ENCODE data around the gene ST8SIA6.

The ST8SIA6 gene

GRCh38 chr10:17316488-17317170, 137.8 kb downstream of the ST8SIA6 start:
- H3K27me3 ChIP-seq (ENCODE audit: insufficient read depth, low read length, poor library complexity, severe bottlenecking), result peaks cover 6% of the 10 kb centered on the region
- H3F3A ChIP-seq (ENCODE audit: low read depth), result no peaks in the 10 kb centered on the region
- no peaks in the 10 kb centered on the region for H3K9me2 ChIP-seq (replicated peaks; ENCODE audit: low read depth, low read length)
- no peak overlapping the region for H3K4me3 ChIP-seq (ENCODE audit: low read length, poor library complexity, severe bottlenecking)
- no peaks in the 10 kb centered on the region for H3K4me1 ChIP-seq (ENCODE audit: insufficient read depth, low read length, poor library complexity, severe bottlenecking)
- no peak overlapping the region for H3K9ac ChIP-seq (ENCODE audit: low read depth, low read length, poor library complexity, severe bottlenecking)
- H4K20me1 ChIP-seq (ENCODE audit: insufficient read depth, low read length, poor library complexity, severe bottlenecking), result no peaks in the 10 kb centered on the region
- H3K79me2 ChIP-seq (ENCODE audit: insufficient read depth, low read length), result no peaks in the 10 kb centered on the region
- TF ChIP-seq EZH2phosphoT487 (IDR thresholded peaks at IDR 0.05; ENCODE audit: borderline replicate concordance) (no peak), CTCF (conservative IDR thresholded peaks at IDR 0.05; ENCODE audit: low read length) (no peak)
- no peak overlapping the region for H2AFZ ChIP-seq (ENCODE audit: low read length)
- H3K36me3 ChIP-seq (ENCODE audit: insufficient read depth, low read length), result no peaks in the 10 kb centered on the region
- H3K9me3 ChIP-seq (ENCODE audit: insufficient read depth, low read depth, low read length), result no peaks in the 10 kb centered on the region
- H3K4me2 ChIP-seq (ENCODE audit: low read depth, low read length, poor library complexity, severe bottlenecking), result no peak overlapping the region

- TF ChIP-seq CTCF (conservative IDR thresholded peaks at IDR 0.05; ENCODE audit: low read length) (no peak), EZH2phosphoT487 (IDR thresholded peaks at IDR 0.05; ENCODE audit: borderline replicate concordance) (no peak)
- no peak overlapping the region for H3K4me2 ChIP-seq (ENCODE audit: low read depth, low read length, poor library complexity, severe bottlenecking)
- no peaks in the 10 kb centered on the region for H3K36me3 ChIP-seq (ENCODE audit: insufficient read depth, low read length)
- H3K4me1 ChIP-seq (ENCODE audit: insufficient read depth, low read length, poor library complexity, severe bottlenecking), result no peaks in the 10 kb centered on the region
- H3K27me3 ChIP-seq (ENCODE audit: insufficient read depth, low read length, poor library complexity, severe bottlenecking), result peaks cover 6% of the 10 kb centered on the region
- H3F3A ChIP-seq (ENCODE audit: low read depth), result no peaks in the 10 kb centered on the region
- no peaks in the 10 kb centered on the region for H3K9me2 ChIP-seq (replicated peaks; ENCODE audit: low read depth, low read length)
- H3K79me2 ChIP-seq (ENCODE audit: insufficient read depth, low read length), result no peaks in the 10 kb centered on the region
- no peaks in the 10 kb centered on the region for H3K9me3 ChIP-seq (ENCODE audit: insufficient read depth, low read depth, low read length)
- no peak overlapping the region for H3K4me3 ChIP-seq (ENCODE audit: low read length, poor library complexity, severe bottlenecking)
- H4K20me1 ChIP-seq (ENCODE audit: insufficient read depth, low read length, poor library complexity, severe bottlenecking), result no peaks in the 10 kb centered on the region
- H2AFZ ChIP-seq (ENCODE audit: low read length), result no peak overlapping the region
- no peak overlapping the region for H3K9ac ChIP-seq (ENCODE audit: low read depth, low read length, poor library complexity, severe bottlenecking)
Observed at GRCh38 chr10:17309435-17309834, 145.0 kb downstream of the ST8SIA6 start.

GRCh38 chr10:17307123-17307522, 147.3 kb downstream of the ST8SIA6 start:
- H3K79me2 ChIP-seq (ENCODE audit: insufficient read depth, low read length), result no peaks in the 10 kb centered on the region
- H3K4me3 ChIP-seq (ENCODE audit: low read length, poor library complexity, severe bottlenecking), result no peak overlapping the region
- no peaks in the 10 kb centered on the region for H3K36me3 ChIP-seq (ENCODE audit: insufficient read depth, low read length)
- no peaks in the 10 kb centered on the region for H3K4me1 ChIP-seq (ENCODE audit: insufficient read depth, low read length, poor library complexity, severe bottlenecking)
- H3K27me3 ChIP-seq (ENCODE audit: insufficient read depth, low read length, poor library complexity, severe bottlenecking), result no peaks in the 10 kb centered on the region
- H3K9me2 ChIP-seq (replicated peaks; ENCODE audit: low read depth, low read length), result no peaks in the 10 kb centered on the region
- H3F3A ChIP-seq (ENCODE audit: low read depth), result no peaks in the 10 kb centered on the region
- no peak overlapping the region for H2AFZ ChIP-seq (ENCODE audit: low read length)
- no peaks in the 10 kb centered on the region for H4K20me1 ChIP-seq (ENCODE audit: insufficient read depth, low read length, poor library complexity, severe bottlenecking)
- H3K9ac ChIP-seq (ENCODE audit: low read depth, low read length, poor library complexity, severe bottlenecking), result no peak overlapping the region
- H3K4me2 ChIP-seq (ENCODE audit: low read depth, low read length, poor library complexity, severe bottlenecking), result no peak overlapping the region
- no peaks in the 10 kb centered on the region for H3K9me3 ChIP-seq (ENCODE audit: insufficient read depth, low read depth, low read length)
- TF ChIP-seq CTCF (conservative IDR thresholded peaks at IDR 0.05; ENCODE audit: low read length), result no peak
- no peak for TF ChIP-seq EZH2phosphoT487 (IDR thresholded peaks at IDR 0.05; ENCODE audit: borderline replicate concordance)

Measured in Loucy (cell line).